ENCODE data around the gene PTK6.

PTK6 gene

DNA sequence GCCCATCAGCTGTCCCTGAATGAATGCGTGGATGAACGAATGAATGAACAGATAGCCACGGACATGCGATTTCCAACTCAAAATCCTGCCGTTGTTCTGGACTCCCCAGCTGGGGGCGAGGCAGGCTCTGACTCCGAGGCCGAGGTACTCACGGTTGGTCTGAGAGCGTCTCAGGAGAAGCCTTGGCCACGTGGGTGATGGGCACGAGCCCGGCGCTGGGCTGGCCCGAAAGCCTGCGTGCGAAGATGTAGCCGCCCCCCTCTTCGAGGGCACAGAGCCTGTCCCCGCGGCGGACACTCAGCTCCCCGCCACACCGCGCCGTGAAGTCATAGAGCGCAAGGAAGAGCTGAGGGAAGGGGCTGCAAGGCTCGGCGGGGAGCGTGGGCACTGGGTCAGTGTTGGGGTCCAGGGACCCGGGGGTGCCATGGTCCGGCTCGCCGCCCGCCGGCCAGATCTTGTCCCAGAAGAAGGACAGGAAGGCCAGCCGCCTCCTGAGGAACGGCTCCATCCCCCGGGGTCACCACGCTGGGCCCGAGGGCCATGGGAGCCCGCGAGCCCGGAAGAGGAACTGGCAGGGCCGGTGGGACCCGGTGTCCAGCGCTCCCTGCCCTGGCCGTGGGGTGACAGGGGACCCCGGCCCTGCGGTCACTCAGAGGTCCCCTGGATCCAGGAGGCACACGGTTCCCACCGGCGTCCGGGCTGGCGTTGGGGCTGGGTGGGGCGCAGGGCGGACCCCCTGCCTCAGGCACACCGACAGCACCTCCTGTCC, 10.0 kb upstream of the PTK6 start:
- Histone ChIP-seq H3K4me3 (replicated peaks; ENCODE audit: insufficient read depth, low read length) (no peak overlapping the region), H3K27me3 (ENCODE audit: insufficient read depth, poor library complexity, severe bottlenecking) (peaks cover 62% of the 10 kb centered on the region), H3K27ac (replicated peaks) (no peak overlapping the region)
- DNase-seq (ENCODE audit: low read depth in 1 of 2, low spot score in 1 of 2), result no peak
- TF ChIP-seq, protein P1, sequence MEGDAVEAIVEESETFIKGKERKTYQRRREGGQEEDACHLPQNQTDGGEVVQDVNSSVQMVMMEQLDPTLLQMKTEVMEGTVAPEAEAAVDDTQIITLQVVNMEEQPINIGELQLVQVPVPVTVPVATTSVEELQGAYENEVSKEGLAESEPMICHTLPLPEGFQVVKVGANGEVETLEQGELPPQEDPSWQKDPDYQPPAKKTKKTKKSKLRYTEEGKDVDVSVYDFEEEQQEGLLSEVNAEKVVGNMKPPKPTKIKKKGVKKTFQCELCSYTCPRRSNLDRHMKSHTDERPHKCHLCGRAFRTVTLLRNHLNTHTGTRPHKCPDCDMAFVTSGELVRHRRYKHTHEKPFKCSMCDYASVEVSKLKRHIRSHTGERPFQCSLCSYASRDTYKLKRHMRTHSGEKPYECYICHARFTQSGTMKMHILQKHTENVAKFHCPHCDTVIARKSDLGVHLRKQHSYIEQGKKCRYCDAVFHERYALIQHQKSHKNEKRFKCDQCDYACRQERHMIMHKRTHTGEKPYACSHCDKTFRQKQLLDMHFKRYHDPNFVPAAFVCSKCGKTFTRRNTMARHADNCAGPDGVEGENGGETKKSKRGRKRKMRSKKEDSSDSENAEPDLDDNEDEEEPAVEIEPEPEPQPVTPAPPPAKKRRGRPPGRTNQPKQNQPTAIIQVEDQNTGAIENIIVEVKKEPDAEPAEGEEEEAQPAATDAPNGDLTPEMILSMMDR (IDR thresholded peaks at IDR 0.05; ENCODE audit: insufficient read depth, low read length), result no peak
- TF ChIP-seq GABPA (IDR thresholded peaks at IDR 0.05; ENCODE audit: low read depth) (no peak), POLR2AphosphoS5 (IDR thresholded peaks at IDR 0.05; ENCODE audit: low read depth) (no peak), SPI1 (IDR thresholded peaks at IDR 0.05; ENCODE audit: borderline replicate concordance, low read depth) (no peak)
- TF ChIP-seq, protein P2, sequence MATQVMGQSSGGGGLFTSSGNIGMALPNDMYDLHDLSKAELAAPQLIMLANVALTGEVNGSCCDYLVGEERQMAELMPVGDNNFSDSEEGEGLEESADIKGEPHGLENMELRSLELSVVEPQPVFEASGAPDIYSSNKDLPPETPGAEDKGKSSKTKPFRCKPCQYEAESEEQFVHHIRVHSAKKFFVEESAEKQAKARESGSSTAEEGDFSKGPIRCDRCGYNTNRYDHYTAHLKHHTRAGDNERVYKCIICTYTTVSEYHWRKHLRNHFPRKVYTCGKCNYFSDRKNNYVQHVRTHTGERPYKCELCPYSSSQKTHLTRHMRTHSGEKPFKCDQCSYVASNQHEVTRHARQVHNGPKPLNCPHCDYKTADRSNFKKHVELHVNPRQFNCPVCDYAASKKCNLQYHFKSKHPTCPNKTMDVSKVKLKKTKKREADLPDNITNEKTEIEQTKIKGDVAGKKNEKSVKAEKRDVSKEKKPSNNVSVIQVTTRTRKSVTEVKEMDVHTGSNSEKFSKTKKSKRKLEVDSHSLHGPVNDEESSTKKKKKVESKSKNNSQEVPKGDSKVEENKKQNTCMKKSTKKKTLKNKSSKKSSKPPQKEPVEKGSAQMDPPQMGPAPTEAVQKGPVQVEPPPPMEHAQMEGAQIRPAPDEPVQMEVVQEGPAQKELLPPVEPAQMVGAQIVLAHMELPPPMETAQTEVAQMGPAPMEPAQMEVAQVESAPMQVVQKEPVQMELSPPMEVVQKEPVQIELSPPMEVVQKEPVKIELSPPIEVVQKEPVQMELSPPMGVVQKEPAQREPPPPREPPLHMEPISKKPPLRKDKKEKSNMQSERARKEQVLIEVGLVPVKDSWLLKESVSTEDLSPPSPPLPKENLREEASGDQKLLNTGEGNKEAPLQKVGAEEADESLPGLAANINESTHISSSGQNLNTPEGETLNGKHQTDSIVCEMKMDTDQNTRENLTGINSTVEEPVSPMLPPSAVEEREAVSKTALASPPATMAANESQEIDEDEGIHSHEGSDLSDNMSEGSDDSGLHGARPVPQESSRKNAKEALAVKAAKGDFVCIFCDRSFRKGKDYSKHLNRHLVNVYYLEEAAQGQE (IDR thresholded peaks at IDR 0.05; ENCODE audit: insufficient replicate concordance, low read depth), result no peak

DNA sequence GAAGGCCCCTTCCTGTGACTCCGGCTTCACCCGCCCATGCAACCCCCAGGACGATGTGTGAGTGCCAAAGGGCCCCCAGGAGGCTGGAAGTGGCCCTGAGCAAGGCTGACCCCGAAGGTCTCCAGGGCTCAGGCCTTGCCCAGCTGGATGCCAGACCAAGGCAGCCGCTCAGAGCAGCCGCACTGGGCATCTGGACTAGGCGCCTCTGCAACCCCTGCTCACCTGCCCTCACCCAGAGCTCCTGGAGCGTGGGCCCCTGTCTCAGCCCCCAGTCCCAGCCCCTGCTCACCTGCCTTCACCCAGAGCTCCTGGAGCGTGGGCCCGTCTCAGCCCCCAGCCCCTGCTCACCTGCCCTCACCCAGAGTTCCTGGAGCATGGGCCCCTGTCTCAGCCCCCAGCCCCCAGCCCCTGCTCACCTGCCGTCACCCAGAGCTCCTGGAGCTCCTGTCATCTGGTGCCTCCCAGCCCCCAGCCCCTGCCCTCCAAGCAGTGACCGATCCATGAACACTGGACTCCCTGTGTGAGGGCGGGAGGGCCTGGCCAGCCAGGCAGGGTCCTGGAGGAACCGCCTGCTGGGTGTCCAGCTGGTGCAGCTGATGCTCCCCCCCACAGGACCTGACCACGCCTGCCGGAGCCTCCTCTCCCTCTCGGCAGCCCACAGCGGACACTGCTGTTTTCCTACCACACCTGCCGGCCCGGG, 9.2 kb upstream of the PTK6 start:
- Histone ChIP-seq H3K4me3 (replicated peaks; ENCODE audit: insufficient read depth, low read length) (no peak overlapping the region), H3K27me3 (ENCODE audit: insufficient read depth, poor library complexity, severe bottlenecking) (peaks cover 60% of the 10 kb centered on the region), H3K27ac (replicated peaks) (no peak overlapping the region)
- no peak for DNase-seq (ENCODE audit: low read depth in 1 of 2, low spot score in 1 of 2)
- TF ChIP-seq POLR2AphosphoS5 (IDR thresholded peaks at IDR 0.05; ENCODE audit: low read depth) (no peak), GABPA (IDR thresholded peaks at IDR 0.05; ENCODE audit: low read depth) (no peak), SPI1 (IDR thresholded peaks at IDR 0.05; ENCODE audit: borderline replicate concordance, low read depth) (no peak)
- TF ChIP-seq, protein P1 (IDR thresholded peaks at IDR 0.05; ENCODE audit: insufficient read depth, low read length), result no peak
- TF ChIP-seq, protein P2 (IDR thresholded peaks at IDR 0.05; ENCODE audit: insufficient replicate concordance, low read depth), result no peak

DNA sequence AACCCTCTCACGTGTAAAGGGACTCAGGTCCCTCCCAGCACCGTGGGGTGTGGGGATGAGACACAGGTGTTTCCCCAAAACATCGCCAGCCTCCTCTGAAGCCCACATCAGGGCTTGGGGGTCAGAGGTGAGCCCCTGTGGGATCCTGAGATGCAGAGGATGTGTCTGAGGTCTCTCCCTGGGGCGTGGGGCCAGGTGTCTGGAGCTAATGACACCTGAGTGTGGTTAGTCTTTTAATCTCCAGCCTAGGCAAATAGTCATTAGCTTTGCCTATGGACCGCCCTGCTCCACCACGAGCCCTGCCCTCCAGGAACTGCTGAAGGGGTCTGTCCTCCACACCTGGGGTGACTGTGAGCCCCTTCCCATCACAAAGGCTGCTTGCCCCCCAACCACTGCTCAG, 8.6 kb upstream of the PTK6 start:
- no peak for DNase-seq (ENCODE audit: low read depth in 1 of 2, low spot score in 1 of 2)
- TF ChIP-seq, protein P2 (IDR thresholded peaks at IDR 0.05; ENCODE audit: insufficient replicate concordance, low read depth), result no peak
- TF ChIP-seq POLR2AphosphoS5 (IDR thresholded peaks at IDR 0.05; ENCODE audit: low read depth), result no peak
- no peak for TF ChIP-seq SPI1 (IDR thresholded peaks at IDR 0.05; ENCODE audit: borderline replicate concordance, low read depth)
- no peak for TF ChIP-seq GABPA (IDR thresholded peaks at IDR 0.05; ENCODE audit: low read depth)
- TF ChIP-seq, protein P1 (IDR thresholded peaks at IDR 0.05; ENCODE audit: insufficient read depth, low read length), result no peak
- H3K27ac ChIP-seq (replicated peaks), result no peak overlapping the region
- peaks cover 59% of the 10 kb centered on the region for H3K27me3 ChIP-seq (ENCODE audit: insufficient read depth, poor library complexity, severe bottlenecking)
- H3K4me3 ChIP-seq (replicated peaks; ENCODE audit: insufficient read depth, low read length), result no peak overlapping the region
